WTC11 (cell line): ENCODE measurements around the gene AMBP. TPM values are rescaled to one million over a fixed set of nuclear protein-coding genes. Genes with fewer than 3 reads are reported as not detected.

Experiments used
- ATAC-seq: fragments of 200-7000 bp; cut with Tn5 transposase; 2 replicates; pipeline ENCODE4 v1.10.0; 2021; ENCODE audit warnings: mild to moderate bottlenecking, moderate library complexity
- CTCF ChIA-PET: fragments of 300-600 bp; sonication (Branson Sonifier 250); formaldehyde crosslinking; loops from one replicate; lab custom pipeline; 2021; ENCODE audit warnings: antibody characterized with exemption; lab: Charles Lee
- POLR2A ChIA-PET: fragments of 350-600 bp; sonication (Branson Sonifier 250); formaldehyde crosslinking; loops from one replicate; lab custom pipeline; 2021; ENCODE audit warnings: antibody characterized with exemption; lab: Charles Lee
- DNase-seq: peaks from one replicate; pipeline ENCODE4 v3.0.0; 2021; ENCODE audit warnings: low spot score
- H3K27ac Mint-ChIP-seq: 2 replicates; pipeline ENCODE4 v1.8.0; 2021; ENCODE audit warnings: mixed read lengths
- H3K27me3 Mint-ChIP-seq: 2 replicates; pipeline ENCODE4 v1.8.0; 2021; ENCODE audit warnings: low read depth, mild to moderate bottlenecking, moderate library complexity, mixed read lengths
- H3K36me3 Mint-ChIP-seq: 2 replicates; pipeline ENCODE4 v1.8.0; 2021; ENCODE audit warnings: mixed read lengths
- H3K4me1 Mint-ChIP-seq: 2 replicates; pipeline ENCODE4 v1.8.0; 2022; ENCODE audit warnings: mixed read lengths
- H3K4me3 Mint-ChIP-seq: 2 replicates; pipeline ENCODE4 v1.8.0; 2021; ENCODE audit warnings: mild to moderate bottlenecking, moderate library complexity, mixed read lengths
- H3K9me3 Mint-ChIP-seq: 2 replicates; pipeline ENCODE4 v1.8.0; 2021; ENCODE audit warnings: mixed read lengths
- CREB1 ChIP-seq: sonication (generic); formaldehyde crosslinking; IDR thresholded peaks from 2 replicates; pipeline ENCODE4 v1.8.0; 2023; ENCODE audit warnings: mild to moderate bottlenecking, missing genetic modification reagents
- ESRRA ChIP-seq: sonication (generic); formaldehyde crosslinking; IDR thresholded peaks from 2 replicates; pipeline ENCODE4 v1.8.1; 2022; ENCODE audit warnings: mild to moderate bottlenecking, missing genetic modification reagents, borderline replicate concordance
- NFYB ChIP-seq: sonication (generic); formaldehyde crosslinking; conservative IDR thresholded peaks from 2 replicates; pipeline ENCODE4 v1.8.0; 2022; ENCODE audit warnings: low read depth, missing genetic modification reagents
- RORB ChIP-seq: fragments of 250-450 bp; sonication (Bioruptor Pico); IDR thresholded peaks from 2 replicates; pipeline ENCODE4 v1.9.0; 2021; ENCODE audit warnings: mild to moderate bottlenecking
- SMAD4 ChIP-seq: sonication (generic); formaldehyde crosslinking; IDR thresholded peaks from 2 replicates; pipeline ENCODE4 v1.8.0; 2022; ENCODE audit warnings: mild to moderate bottlenecking, missing genetic modification reagents
- ZNF232 ChIP-seq: sonication (generic); formaldehyde crosslinking; IDR thresholded peaks from 2 replicates; pipeline ENCODE4 v1.8.0; 2022; ENCODE audit warnings: mild to moderate bottlenecking, missing genetic modification reagents
- ZNF263 ChIP-seq: sonication (generic); formaldehyde crosslinking; IDR thresholded peaks from 2 replicates; pipeline ENCODE4 v1.8.1; 2022; ENCODE audit warnings: low read depth, mild to moderate bottlenecking, moderate library complexity, missing genetic modification reagents
- ZNF396 ChIP-seq: fragments of 250-450 bp; sonication (Bioruptor Pico); IDR thresholded peaks from 2 replicates; pipeline ENCODE4 v1.8.0; 2021; ENCODE audit warnings: mild to moderate bottlenecking, moderate library complexity, borderline replicate concordance
- ZNF416 ChIP-seq: fragments of 250-450 bp; sonication (Bioruptor Pico); IDR thresholded peaks from 2 replicates; pipeline ENCODE4 v1.9.0; 2021; ENCODE audit warnings: mild to moderate bottlenecking, inconsistent platforms
- ZNF671 ChIP-seq: fragments of 250-450 bp; sonication (Bioruptor Pico); IDR thresholded peaks from 2 replicates; pipeline ENCODE4 v1.8.0; 2021; ENCODE audit warnings: mild to moderate bottlenecking
- total RNA-seq: library from RNA; stranded (reverse); gene quantifications from 3 replicates; pipeline ENCODE4 v1.2.3, GENCODE V29; 2021
- TF ChIP-seq, protein P1 (sequence below): fragments of 250-450 bp; sonication (Bioruptor Pico); IDR thresholded peaks from 2 replicates; pipeline ENCODE4 v1.8.0; 2021; ENCODE audit warnings: mild to moderate bottlenecking
- TF ChIP-seq, protein P2 (sequence below): sonication (generic); formaldehyde crosslinking; IDR thresholded peaks from 2 replicates; pipeline ENCODE4 v1.8.1; 2023; ENCODE audit warnings: mild to moderate bottlenecking, missing genetic modification reagents, moderate library complexity
- TF ChIP-seq, protein P3 (sequence below): sonication (generic); formaldehyde crosslinking; IDR thresholded peaks from 2 replicates; pipeline ENCODE4 v1.8.1; 2023; ENCODE audit warnings: mild to moderate bottlenecking, missing genetic modification reagents
- TF ChIP-seq, protein P4 (sequence below): fragments of 200-600 bp; IDR thresholded peaks from 2 replicates; pipeline ENCODE4 v1.8.0; 2022; ENCODE audit warnings: antibody characterized with exemption
- TF ChIP-seq, protein P5 (sequence below): sonication (generic); formaldehyde crosslinking; IDR thresholded peaks from 2 replicates; pipeline ENCODE4 v1.8.1; 2023; ENCODE audit warnings: mild to moderate bottlenecking, missing genetic modification reagents, moderate library complexity
- TF ChIP-seq, protein P6 (sequence below): fragments of 250-450 bp; sonication (Bioruptor Pico); IDR thresholded peaks from 2 replicates; pipeline ENCODE4 v1.9.0; 2021; ENCODE audit warnings: mild to moderate bottlenecking
- TF ChIP-seq, protein P7 (sequence below): sonication (generic); formaldehyde crosslinking; IDR thresholded peaks from 2 replicates; pipeline ENCODE4 v1.8.0; 2022; ENCODE audit warnings: mild to moderate bottlenecking, missing genetic modification reagents

AMBP gene
- total RNA-seq, 1 experiment from 2014 or later = 3.3 TPM

DNA sequence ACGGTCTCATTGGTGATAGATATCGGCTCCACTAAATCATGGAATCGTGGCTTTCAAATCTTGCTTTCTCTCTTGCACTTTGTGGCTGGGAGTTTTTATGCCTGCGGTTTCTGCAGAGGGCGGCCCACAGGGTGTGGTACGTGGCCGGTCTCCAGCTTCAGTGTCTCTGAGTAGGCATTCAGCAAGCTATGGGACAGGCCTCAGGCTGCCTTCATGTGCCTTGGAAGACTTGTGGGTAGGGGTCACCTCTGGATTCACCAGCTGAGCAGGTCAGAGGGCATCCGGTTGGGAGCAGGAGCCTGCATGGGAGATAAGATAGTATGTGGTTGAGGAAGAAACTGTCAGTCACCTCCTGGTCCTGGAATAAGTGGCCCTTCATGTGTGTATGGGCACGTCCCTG is 47.7 kb downstream of the AMBP start (continued):
- TF ChIP-seq, protein P1, sequence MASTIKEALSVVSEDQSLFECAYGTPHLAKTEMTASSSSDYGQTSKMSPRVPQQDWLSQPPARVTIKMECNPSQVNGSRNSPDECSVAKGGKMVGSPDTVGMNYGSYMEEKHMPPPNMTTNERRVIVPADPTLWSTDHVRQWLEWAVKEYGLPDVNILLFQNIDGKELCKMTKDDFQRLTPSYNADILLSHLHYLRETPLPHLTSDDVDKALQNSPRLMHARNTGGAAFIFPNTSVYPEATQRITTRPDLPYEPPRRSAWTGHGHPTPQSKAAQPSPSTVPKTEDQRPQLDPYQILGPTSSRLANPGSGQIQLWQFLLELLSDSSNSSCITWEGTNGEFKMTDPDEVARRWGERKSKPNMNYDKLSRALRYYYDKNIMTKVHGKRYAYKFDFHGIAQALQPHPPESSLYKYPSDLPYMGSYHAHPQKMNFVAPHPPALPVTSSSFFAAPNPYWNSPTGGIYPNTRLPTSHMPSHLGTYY = no peak
- TF ChIP-seq, protein P2, sequence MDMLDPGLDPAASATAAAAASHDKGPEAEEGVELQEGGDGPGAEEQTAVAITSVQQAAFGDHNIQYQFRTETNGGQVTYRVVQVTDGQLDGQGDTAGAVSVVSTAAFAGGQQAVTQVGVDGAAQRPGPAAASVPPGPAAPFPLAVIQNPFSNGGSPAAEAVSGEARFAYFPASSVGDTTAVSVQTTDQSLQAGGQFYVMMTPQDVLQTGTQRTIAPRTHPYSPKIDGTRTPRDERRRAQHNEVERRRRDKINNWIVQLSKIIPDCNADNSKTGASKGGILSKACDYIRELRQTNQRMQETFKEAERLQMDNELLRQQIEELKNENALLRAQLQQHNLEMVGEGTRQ (CRISPR knock-in tag) = no peak

DNA sequence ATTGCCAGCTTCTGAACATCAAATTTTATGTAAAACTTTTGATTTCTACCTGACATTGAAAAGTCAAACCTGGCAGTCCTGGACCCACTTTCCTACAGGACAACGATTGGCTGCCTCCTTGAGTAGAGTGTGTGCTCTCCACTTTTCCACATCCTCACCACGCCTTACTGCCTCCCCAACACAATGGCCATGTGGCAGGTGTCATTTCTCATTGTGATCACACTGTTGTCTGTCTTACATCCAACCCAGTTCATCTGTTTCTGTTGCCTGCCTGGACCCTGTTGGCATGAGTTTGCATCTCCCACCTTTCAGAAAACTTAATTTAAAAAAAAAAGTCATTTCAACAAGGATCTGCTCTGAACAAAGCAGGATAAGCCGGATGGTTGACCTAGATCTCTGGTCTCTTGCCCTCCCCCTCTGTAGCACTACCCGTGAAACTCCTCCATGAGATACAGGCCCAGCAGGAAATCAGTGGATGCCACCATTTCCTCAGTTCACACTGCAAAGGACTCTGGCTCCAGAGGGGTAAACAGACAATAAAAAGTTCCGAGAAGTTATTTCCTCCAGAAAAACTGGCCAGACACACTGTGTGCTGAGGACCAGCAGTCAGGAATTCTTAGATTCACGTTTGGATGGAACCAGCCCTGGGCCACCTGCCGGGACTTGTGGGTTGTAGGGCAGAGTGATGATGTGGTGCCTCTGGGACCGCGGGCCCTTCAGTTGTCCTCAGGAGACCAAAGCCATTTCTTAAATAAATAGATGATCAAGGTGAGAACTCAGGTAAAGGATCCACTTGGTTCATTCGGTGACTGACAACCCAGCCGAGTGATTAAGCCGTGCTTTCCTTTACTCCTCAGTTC is 48.6 kb downstream of the AMBP start:
- Mint-ChIP-seq H3K4me1 (peaks cover 7% of the 10 kb centered on the region), H3K9me3 (no peaks in the 10 kb centered on the region), H3K27me3 (no peaks in the 10 kb centered on the region), H3K36me3 (peaks cover 15% of the 10 kb centered on the region), H3K4me3 (no peak overlapping the region), H3K27ac (no peak overlapping the region)
- ChIA-PET CTCF (no interaction called here), POLR2A (no interaction called here)
- ATAC-seq = no peak
- DNase-seq = no peak
- TF ChIP-seq ZNF263 (CRISPR knock-in tag) (no peak), CREB1 (CRISPR knock-in tag) (no peak), ESRRA (CRISPR knock-in tag) (no peak), RORB (CRISPR knock-in tag) (no peak), ZNF232 (CRISPR knock-in tag) (no peak), ZNF671 (no peak)
- TF ChIP-seq, protein P3, sequence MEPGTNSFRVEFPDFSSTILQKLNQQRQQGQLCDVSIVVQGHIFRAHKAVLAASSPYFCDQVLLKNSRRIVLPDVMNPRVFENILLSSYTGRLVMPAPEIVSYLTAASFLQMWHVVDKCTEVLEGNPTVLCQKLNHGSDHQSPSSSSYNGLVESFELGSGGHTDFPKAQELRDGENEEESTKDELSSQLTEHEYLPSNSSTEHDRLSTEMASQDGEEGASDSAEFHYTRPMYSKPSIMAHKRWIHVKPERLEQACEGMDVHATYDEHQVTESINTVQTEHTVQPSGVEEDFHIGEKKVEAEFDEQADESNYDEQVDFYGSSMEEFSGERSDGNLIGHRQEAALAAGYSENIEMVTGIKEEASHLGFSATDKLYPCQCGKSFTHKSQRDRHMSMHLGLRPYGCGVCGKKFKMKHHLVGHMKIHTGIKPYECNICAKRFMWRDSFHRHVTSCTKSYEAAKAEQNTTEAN (CRISPR knock-in tag) = no peak
- TF ChIP-seq, protein P4, sequence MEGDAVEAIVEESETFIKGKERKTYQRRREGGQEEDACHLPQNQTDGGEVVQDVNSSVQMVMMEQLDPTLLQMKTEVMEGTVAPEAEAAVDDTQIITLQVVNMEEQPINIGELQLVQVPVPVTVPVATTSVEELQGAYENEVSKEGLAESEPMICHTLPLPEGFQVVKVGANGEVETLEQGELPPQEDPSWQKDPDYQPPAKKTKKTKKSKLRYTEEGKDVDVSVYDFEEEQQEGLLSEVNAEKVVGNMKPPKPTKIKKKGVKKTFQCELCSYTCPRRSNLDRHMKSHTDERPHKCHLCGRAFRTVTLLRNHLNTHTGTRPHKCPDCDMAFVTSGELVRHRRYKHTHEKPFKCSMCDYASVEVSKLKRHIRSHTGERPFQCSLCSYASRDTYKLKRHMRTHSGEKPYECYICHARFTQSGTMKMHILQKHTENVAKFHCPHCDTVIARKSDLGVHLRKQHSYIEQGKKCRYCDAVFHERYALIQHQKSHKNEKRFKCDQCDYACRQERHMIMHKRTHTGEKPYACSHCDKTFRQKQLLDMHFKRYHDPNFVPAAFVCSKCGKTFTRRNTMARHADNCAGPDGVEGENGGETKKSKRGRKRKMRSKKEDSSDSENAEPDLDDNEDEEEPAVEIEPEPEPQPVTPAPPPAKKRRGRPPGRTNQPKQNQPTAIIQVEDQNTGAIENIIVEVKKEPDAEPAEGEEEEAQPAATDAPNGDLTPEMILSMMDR = no peak
- TF ChIP-seq, protein P5, sequence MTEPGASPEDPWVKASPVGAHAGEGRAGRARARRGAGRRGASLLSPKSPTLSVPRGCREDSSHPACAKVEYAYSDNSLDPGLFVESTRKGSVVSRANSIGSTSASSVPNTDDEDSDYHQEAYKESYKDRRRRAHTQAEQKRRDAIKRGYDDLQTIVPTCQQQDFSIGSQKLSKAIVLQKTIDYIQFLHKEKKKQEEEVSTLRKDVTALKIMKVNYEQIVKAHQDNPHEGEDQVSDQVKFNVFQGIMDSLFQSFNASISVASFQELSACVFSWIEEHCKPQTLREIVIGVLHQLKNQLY = no peak

DNA sequence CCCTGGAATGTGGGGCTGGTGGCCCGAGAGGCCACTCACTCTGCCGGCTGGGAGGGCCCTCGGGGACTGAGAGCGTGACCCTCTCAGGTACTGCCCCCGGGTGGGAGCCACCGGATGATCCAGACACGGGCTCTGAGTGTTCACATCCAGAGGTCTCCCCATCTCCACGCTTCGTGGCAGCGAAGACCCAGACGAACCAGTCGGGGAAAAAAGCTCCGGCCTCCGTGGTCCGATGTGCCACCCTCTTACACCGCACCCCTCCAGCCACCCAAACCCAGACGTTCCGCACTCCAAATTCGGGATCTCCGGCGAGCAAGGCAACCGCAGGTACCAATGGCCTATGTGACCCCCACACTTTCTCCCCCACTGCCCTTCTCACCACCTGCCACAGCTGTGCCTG is 49.5 kb downstream of the AMBP start:
- Mint-ChIP-seq H3K27me3 (no peaks in the 10 kb centered on the region), H3K9me3 (peaks cover 8% of the 10 kb centered on the region), H3K27ac (no peak overlapping the region), H3K4me3 (no peak overlapping the region), H3K4me1 (peaks cover 7% of the 10 kb centered on the region), H3K36me3 (peaks cover 23% of the 10 kb centered on the region)
- ChIA-PET POLR2A (no interaction called here), CTCF (no interaction called here)
- no peak for DNase-seq
- no peak for TF ChIP-seq ZNF396 (CRISPR knock-in tag)
- TF ChIP-seq, protein P6, sequence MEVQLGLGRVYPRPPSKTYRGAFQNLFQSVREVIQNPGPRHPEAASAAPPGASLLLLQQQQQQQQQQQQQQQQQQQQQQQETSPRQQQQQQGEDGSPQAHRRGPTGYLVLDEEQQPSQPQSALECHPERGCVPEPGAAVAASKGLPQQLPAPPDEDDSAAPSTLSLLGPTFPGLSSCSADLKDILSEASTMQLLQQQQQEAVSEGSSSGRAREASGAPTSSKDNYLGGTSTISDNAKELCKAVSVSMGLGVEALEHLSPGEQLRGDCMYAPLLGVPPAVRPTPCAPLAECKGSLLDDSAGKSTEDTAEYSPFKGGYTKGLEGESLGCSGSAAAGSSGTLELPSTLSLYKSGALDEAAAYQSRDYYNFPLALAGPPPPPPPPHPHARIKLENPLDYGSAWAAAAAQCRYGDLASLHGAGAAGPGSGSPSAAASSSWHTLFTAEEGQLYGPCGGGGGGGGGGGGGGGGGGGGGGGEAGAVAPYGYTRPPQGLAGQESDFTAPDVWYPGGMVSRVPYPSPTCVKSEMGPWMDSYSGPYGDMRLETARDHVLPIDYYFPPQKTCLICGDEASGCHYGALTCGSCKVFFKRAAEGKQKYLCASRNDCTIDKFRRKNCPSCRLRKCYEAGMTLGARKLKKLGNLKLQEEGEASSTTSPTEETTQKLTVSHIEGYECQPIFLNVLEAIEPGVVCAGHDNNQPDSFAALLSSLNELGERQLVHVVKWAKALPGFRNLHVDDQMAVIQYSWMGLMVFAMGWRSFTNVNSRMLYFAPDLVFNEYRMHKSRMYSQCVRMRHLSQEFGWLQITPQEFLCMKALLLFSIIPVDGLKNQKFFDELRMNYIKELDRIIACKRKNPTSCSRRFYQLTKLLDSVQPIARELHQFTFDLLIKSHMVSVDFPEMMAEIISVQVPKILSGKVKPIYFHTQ (CRISPR knock-in tag) = no peak
- TF ChIP-seq SMAD4 (CRISPR knock-in tag) = no peak
- TF ChIP-seq, protein P7, sequence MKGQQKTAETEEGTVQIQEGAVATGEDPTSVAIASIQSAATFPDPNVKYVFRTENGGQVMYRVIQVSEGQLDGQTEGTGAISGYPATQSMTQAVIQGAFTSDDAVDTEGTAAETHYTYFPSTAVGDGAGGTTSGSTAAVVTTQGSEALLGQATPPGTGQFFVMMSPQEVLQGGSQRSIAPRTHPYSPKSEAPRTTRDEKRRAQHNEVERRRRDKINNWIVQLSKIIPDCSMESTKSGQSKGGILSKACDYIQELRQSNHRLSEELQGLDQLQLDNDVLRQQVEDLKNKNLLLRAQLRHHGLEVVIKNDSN (CRISPR knock-in tag) = no peak
- no peak for TF ChIP-seq NFYB
- TF ChIP-seq ZNF416 (CRISPR knock-in tag) = no peak
- ATAC-seq = no peak
